Stimulated activated naive CD8-positive, alpha-beta T cell treated with anti-CD3 and anti-CD28 coated beads, Interleukin-15, Interleukin-2, amounts not matched to agents 100 ng/mL and 50 ng/mL, for 24 hours (primary cell): ENCODE measurements around the gene FAM181B.

Experiments used
- H3K27ac Mint-ChIP-seq: one replicate; pipeline ENCODE4 v1.8.0; 2021; ENCODE audit warnings: mild to moderate bottlenecking, mixed read lengths
- H3K27me3 Mint-ChIP-seq: one replicate; pipeline ENCODE4 v1.8.0; 2021; ENCODE audit warnings: mixed read lengths
- H3K36me3 Mint-ChIP-seq: one replicate; pipeline ENCODE4 v1.8.0; 2021; ENCODE audit warnings: low read depth, mixed read lengths
- H3K4me1 Mint-ChIP-seq: one replicate; pipeline ENCODE4 v1.8.0; 2021; ENCODE audit warnings: low read depth, mixed read lengths
- H3K4me3 Mint-ChIP-seq: one replicate; pipeline ENCODE4 v1.8.0; 2021; ENCODE audit warnings: mild to moderate bottlenecking, mixed read lengths
- H3K9me3 Mint-ChIP-seq: one replicate; pipeline ENCODE4 v1.8.0; 2021; ENCODE audit warnings: mixed read lengths

Gene FAM181B, protein sequence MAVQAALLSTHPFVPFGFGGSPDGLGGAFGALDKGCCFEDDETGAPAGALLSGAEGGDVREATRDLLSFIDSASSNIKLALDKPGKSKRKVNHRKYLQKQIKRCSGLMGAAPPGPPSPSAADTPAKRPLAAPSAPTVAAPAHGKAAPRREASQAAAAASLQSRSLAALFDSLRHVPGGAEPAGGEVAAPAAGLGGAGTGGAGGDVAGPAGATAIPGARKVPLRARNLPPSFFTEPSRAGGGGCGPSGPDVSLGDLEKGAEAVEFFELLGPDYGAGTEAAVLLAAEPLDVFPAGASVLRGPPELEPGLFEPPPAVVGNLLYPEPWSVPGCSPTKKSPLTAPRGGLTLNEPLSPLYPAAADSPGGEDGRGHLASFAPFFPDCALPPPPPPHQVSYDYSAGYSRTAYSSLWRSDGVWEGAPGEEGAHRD

GRCh38 chr11:82733444-82734119 lies at the start of gene FAM181B:
Gene FAM181B (minus strand): TSS chr11:82733864. CDS start chr11:82733729, 135 bp downstream.
- peaks cover 66% of the 10 kb centered on the region for H3K27me3 Mint-ChIP-seq
- H3K4me1 Mint-ChIP-seq, result no peaks in the 10 kb centered on the region
- H3K36me3 Mint-ChIP-seq, result no peaks in the 10 kb centered on the region
- no peak within 1 kb of the TSS for H3K27ac Mint-ChIP-seq
- H3K9me3 Mint-ChIP-seq, result no peaks in the 10 kb centered on the region
- H3K4me3 Mint-ChIP-seq, result peak within 1 kb of the TSS; percentile 61

GRCh38 chr11:82782825-82783374 lies 49.2 kb upstream of the FAM181B start:
- no peaks in the 10 kb centered on the region for H3K36me3 Mint-ChIP-seq
- H3K9me3 Mint-ChIP-seq, result peaks cover 16% of the 10 kb centered on the region
- peaks cover 18% of the 10 kb centered on the region for H3K27me3 Mint-ChIP-seq
- no peaks in the 10 kb centered on the region for H3K4me1 Mint-ChIP-seq
- H3K27ac Mint-ChIP-seq, result no peak overlapping the region
- H3K4me3 Mint-ChIP-seq, result no peak overlapping the region

DNA sequence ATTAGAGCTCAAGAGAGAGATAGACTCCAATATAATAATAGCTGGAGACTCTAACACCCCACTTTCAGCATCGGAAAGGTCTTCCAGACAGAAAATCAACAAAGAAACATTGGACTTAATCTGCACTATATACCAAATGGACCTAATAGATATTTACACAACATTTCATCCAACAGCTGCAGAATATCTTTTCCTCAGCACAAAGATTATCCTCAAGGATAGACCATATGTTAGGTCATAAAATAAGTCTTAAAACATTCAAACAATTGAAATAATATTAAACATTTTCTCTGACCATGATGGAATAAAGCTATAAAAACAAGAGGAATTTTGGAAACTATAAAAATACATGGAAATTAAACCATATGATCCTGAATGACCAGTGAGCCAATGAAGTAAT lies 45.1 kb upstream of the FAM181B start:
- Mint-ChIP-seq H3K36me3 (no peaks in the 10 kb centered on the region), H3K4me3 (no peak overlapping the region), H3K9me3 (peaks cover 27% of the 10 kb centered on the region), H3K27me3 (peaks cover 18% of the 10 kb centered on the region), H3K27ac (no peak overlapping the region), H3K4me1 (no peaks in the 10 kb centered on the region)

DNA sequence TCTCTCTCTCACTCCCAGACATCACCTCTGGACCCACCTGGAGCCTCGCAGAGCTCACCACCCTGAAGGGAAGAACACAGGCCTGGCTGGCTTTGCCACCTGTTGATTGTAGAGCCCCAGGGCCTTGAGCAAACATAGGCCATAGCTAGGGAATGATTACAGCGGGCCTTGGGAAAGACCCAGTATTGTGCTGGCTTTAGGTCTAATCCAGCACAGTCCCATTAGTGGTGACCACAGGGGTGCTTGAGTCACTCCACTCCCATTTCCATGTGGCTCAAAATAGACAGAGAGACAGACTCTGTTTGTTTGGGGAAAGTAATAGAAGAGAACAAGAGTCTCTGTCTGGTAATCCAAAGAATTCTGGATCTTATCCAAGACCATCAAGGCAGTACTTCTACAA lies 42.7 kb upstream of the FAM181B start:
- Mint-ChIP-seq H3K27me3 (peaks cover 23% of the 10 kb centered on the region), H3K4me1 (no peaks in the 10 kb centered on the region), H3K27ac (no peak overlapping the region), H3K4me3 (no peak overlapping the region), H3K36me3 (no peaks in the 10 kb centered on the region), H3K9me3 (peaks cover 21% of the 10 kb centered on the region)

DNA sequence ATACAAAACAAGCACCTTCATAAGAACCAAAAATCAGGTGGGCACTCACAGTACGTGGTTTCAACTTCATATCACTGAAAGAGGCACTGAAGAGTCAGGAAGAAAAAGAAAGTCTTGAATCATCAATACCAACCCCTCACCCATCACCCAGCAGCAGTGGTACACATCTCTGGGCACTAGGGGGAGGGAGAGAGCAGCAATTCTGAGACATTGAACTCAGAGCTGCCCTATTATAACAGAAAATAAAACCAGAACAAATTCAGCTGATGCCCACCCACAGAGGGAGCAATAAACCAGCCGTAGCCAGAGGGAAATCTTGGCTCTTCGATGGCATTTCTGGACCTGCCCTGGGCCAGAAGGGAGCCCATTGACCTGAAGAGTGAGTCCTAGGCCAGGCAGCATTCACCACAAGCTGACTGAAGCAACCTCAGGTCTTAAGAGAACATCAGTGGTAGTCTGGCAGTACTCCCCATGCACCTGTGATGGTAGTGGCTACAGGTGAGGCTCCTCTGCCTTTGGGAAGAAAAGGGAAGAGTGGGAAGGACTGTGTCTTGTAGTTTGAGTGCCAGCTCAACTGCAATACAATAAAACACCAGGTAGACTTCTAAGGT lies 42.2 kb upstream of the FAM181B start:
- no peaks in the 10 kb centered on the region for H3K36me3 Mint-ChIP-seq
- no peaks in the 10 kb centered on the region for H3K4me1 Mint-ChIP-seq
- peaks cover 17% of the 10 kb centered on the region for H3K9me3 Mint-ChIP-seq
- no peak overlapping the region for H3K4me3 Mint-ChIP-seq
- H3K27me3 Mint-ChIP-seq, result peaks cover 20% of the 10 kb centered on the region
- no peak overlapping the region for H3K27ac Mint-ChIP-seq

DNA sequence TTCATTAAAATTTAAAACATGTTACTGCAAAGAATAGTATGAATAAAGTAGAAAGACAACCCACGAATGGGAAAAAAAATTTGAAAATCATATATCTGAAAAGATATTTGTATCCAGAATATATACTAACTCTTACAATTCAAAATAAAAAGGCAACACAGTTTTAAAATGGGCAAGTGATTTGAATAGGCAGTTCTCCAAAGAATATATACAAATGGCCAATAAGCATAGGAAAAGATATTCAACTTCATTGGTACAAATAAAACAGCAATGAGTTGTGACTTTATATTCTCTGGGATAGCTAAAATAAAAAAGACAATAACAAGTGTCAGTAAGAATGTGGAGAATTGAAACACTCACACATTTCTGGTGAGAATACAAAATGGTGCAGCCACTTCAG lies 41.6 kb upstream of the FAM181B start:
- H3K27ac Mint-ChIP-seq, result no peak overlapping the region
- peaks cover 17% of the 10 kb centered on the region for H3K9me3 Mint-ChIP-seq
- H3K27me3 Mint-ChIP-seq, result peaks cover 20% of the 10 kb centered on the region
- no peaks in the 10 kb centered on the region for H3K4me1 Mint-ChIP-seq
- no peaks in the 10 kb centered on the region for H3K36me3 Mint-ChIP-seq
- H3K4me3 Mint-ChIP-seq, result no peak overlapping the region

DNA sequence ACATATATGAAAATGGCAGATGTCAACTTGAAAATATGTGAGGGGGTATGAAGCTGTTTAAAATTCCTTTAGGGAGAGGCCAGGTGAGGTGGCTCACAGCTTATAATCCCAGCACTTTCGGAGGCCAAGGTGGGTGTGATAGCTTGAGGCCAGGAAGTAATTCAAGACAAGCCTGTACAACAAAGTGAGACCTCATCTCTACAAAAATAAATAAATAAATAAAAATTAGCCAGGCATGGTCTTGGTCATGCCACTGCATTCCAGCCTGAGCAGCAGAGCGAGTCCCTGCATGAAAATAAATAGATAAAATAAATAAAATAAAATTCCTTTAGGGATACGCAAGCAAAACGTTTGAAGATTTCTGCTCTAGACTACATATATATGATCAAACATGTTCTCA lies 38.1 kb upstream of the FAM181B start:
- H3K36me3 Mint-ChIP-seq, result no peaks in the 10 kb centered on the region
- H3K4me1 Mint-ChIP-seq, result no peaks in the 10 kb centered on the region
- H3K9me3 Mint-ChIP-seq, result peaks cover 3% of the 10 kb centered on the region
- H3K27ac Mint-ChIP-seq, result no peak overlapping the region
- peaks cover 10% of the 10 kb centered on the region for H3K27me3 Mint-ChIP-seq
- H3K4me3 Mint-ChIP-seq, result no peak overlapping the region

- Mint-ChIP-seq H3K4me3 (no peak overlapping the region), H3K36me3 (no peaks in the 10 kb centered on the region), H3K9me3 (no peaks in the 10 kb centered on the region), H3K27me3 (peaks cover 3% of the 10 kb centered on the region), H3K4me1 (no peaks in the 10 kb centered on the region), H3K27ac (no peak overlapping the region)
Observed at GRCh38 chr11:82767123-82767522, 33.5 kb upstream of the FAM181B start.

GRCh38 chr11:82765466-82766034 lies 31.9 kb upstream of the FAM181B start:
- Mint-ChIP-seq H3K9me3 (no peaks in the 10 kb centered on the region), H3K4me1 (no peaks in the 10 kb centered on the region), H3K4me3 (no peak overlapping the region), H3K36me3 (no peaks in the 10 kb centered on the region), H3K27me3 (peaks cover 3% of the 10 kb centered on the region), H3K27ac (no peak overlapping the region)

GRCh38 chr11:82763167-82763566 lies 29.5 kb upstream of the FAM181B start:
- no peak overlapping the region for H3K4me3 Mint-ChIP-seq
- no peak overlapping the region for H3K27ac Mint-ChIP-seq
- peaks cover 3% of the 10 kb centered on the region for H3K27me3 Mint-ChIP-seq
- H3K36me3 Mint-ChIP-seq, result no peaks in the 10 kb centered on the region
- H3K4me1 Mint-ChIP-seq, result no peaks in the 10 kb centered on the region
- no peaks in the 10 kb centered on the region for H3K9me3 Mint-ChIP-seq

GRCh38 chr11:82759649-82760048 lies 26.0 kb upstream of the FAM181B start:
- Mint-ChIP-seq H3K27me3 (peaks cover 6% of the 10 kb centered on the region), H3K4me3 (no peak overlapping the region), H3K9me3 (no peaks in the 10 kb centered on the region), H3K36me3 (no peaks in the 10 kb centered on the region), H3K27ac (no peak overlapping the region), H3K4me1 (peaks cover 20% of the 10 kb centered on the region)

DNA sequence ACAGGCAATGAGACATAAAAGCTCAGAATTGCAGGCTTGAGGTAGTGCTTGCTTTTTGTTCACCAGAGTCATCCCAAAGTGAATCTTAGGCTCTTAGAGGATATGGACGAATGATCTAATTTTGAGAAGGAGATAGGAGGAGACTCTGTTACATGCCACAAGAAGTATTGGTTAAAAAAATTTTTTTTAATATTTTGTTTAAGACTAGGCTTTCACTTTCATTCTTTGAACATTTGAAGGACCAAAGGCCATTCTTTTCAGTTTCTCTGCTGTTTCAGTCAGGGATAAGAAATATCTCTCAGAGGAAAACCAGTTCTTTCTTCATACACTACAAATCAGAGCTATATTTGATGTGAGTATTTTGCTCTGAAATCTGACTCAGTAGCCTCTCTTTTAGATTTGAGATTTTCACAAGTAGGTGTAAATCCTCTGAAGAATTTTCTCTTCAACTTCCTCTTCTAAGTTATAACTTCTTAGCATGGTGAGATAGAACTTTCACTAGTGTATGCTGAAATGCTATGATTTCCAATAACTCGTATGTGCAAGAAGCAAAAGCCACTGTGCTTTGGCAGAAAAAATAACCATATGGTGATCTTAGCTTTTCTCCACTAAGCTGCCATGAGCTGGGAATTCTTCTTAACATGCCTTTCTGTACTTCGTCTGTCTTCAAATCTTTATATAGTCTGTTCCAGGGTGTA lies 24.1 kb upstream of the FAM181B start:
- H3K27ac Mint-ChIP-seq, result no peak overlapping the region
- H3K9me3 Mint-ChIP-seq, result no peaks in the 10 kb centered on the region
- H3K27me3 Mint-ChIP-seq, result peaks cover 2% of the 10 kb centered on the region
- no peak overlapping the region for H3K4me3 Mint-ChIP-seq
- no peaks in the 10 kb centered on the region for H3K36me3 Mint-ChIP-seq
- peaks cover 20% of the 10 kb centered on the region for H3K4me1 Mint-ChIP-seq

DNA sequence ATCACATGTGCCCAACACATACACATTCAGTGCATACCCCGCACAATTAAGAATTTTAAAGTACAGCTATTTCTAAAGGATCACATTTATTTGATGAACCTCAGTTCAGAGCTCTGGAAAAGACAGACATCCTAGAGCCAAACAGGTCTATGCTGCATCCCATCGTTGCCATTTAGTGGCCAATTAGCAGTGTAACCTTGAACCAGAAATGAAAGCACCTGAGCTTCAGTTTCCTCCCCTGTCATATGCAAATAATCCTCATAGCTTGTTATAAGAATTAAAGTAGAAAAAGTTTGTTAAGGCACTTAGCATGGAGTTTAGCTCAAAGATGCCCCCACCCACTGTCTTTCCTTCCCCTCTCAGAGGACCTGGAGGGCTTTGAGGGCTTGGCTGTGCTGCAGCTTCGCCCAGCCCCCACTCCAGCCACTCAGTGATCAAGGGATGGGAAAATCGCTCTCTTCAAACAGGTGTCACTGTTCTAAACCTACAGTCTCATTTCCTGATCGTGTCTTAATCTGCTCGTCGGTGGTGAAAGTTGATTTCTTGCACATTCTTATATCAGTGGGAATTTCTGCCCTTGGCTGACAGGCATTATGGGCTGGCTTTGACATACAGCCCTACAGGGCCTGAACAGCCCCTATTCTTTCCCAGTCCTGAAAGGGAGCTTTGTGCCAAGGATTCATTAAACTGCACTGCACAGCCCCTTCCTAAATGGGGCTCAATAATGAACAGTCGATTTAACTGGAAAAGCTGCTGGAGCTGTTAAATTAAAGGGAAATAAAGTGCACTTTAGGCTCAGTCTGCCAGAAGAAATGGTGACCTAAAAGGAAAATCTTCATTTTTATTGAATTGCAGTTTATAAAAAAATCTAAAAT lies 23.3 kb upstream of the FAM181B start:
- Mint-ChIP-seq H3K27ac (no peak overlapping the region), H3K4me3 (no peak overlapping the region)

DNA sequence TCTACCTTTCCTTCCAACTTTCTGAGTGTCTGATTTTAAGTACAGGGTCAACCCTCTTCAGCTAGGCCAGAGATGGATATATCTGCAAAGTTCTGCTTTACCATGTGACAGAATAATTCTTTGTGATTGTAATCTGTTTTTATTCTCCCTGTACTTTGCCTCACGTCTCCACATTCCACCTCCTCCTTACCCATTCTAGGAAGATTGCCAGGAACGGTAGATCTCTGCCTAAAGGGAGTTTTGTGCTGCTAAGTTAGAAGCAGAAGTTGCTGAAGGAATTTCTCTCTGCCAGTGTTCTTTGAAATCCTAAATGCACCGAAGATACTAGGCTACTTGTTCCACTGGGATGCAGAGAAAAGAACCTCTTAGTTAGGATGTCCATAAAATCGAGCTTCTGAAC lies 20.7 kb upstream of the FAM181B start:
- peaks cover 7% of the 10 kb centered on the region for H3K27me3 Mint-ChIP-seq
- no peak overlapping the region for H3K27ac Mint-ChIP-seq
- no peaks in the 10 kb centered on the region for H3K36me3 Mint-ChIP-seq
- H3K9me3 Mint-ChIP-seq, result no peaks in the 10 kb centered on the region
- H3K4me3 Mint-ChIP-seq, result no peak overlapping the region
- H3K4me1 Mint-ChIP-seq, result peaks cover 36% of the 10 kb centered on the region

More for the DNA sequence above, 23.3 kb upstream of the FAM181B start:
- Mint-ChIP-seq H3K4me1 (peaks cover 20% of the 10 kb centered on the region), H3K27me3 (peaks cover 2% of the 10 kb centered on the region), H3K36me3 (no peaks in the 10 kb centered on the region), H3K9me3 (no peaks in the 10 kb centered on the region)
